Karpas-422 (cell line): ENCODE data around the gene OPA3. TPM values are rescaled to one million over a fixed set of nuclear protein-coding genes. Genes with fewer than 3 reads are reported as not detected.

Experiments used
- DNase-seq: peaks from one replicate; pipeline ENCODE4 v3.0.0-alpha.2; 2015
- H2AFZ ChIP-seq: fragments of 200-600 bp; sonication (generic); 2 replicates; pipeline ENCODE4 v1.6.1; 2014; ENCODE audit warnings: antibody characterized with exemption, low read length, mixed read lengths
- H3K27ac ChIP-seq: fragments of 200-600 bp; sonication (generic); 2 replicates; pipeline ENCODE4 v1.5.1; 2014; ENCODE audit warnings: mild to moderate bottlenecking, low read length, moderate library complexity
- H3K27me3 ChIP-seq: fragments of 200-600 bp; sonication (generic); 2 replicates; pipeline ENCODE4 v1.6.1; 2014; ENCODE audit warnings: low read length, mixed read lengths
- H3K36me3 ChIP-seq: fragments of 200-600 bp; sonication (generic); 2 replicates; pipeline ENCODE4 v1.6.1; 2014; ENCODE audit warnings: low read length, mixed read lengths; ENCODE audit not compliant: insufficient read depth
- H3K4me1 ChIP-seq: fragments of 200-600 bp; sonication (generic); 2 replicates; pipeline ENCODE4 v1.6.1; 2014; ENCODE audit warnings: mild to moderate bottlenecking, low read length, mixed read lengths
- H3K4me2 ChIP-seq: fragments of 200-600 bp; sonication (generic); 2 replicates; pipeline ENCODE4 v1.6.1; 2014; ENCODE audit warnings: low read length, low read depth, mild to moderate bottlenecking; ENCODE audit not compliant: poor library complexity, severe bottlenecking
- H3K4me3 ChIP-seq: fragments of 200-600 bp; sonication (generic); 2 replicates; pipeline ENCODE4 v1.5.1; 2014; ENCODE audit warnings: mild to moderate bottlenecking, antibody characterized with exemption, low read length, mixed read lengths
- H3K79me2 ChIP-seq: fragments of 200-600 bp; sonication (generic); 2 replicates; pipeline ENCODE4 v1.6.1; 2014; ENCODE audit warnings: mild to moderate bottlenecking, low read length, mixed read lengths
- H3K9ac ChIP-seq: fragments of 200-600 bp; sonication (generic); 2 replicates; pipeline ENCODE4 v1.6.0; 2014; ENCODE audit warnings: low read length
- H3K9me2 ChIP-seq: fragments of 200-600 bp; sonication (generic), shearing (Covaris generic); replicated peaks from 2 replicates; pipeline ENCODE4 v1.6.0; 2014; ENCODE audit warnings: mild to moderate bottlenecking, low read length, moderate library complexity; ENCODE audit not compliant: insufficient read depth
- H3K9me3 ChIP-seq: fragments of 300-700, 200-600 bp; sonication (generic); 2 replicates; pipeline ENCODE4 v1.6.1; 2014; ENCODE audit warnings: low read length, mixed read lengths
- H4K20me1 ChIP-seq: fragments of 200-600 bp; sonication (generic); 2 replicates; pipeline ENCODE4 v1.6.1; 2014; ENCODE audit warnings: mild to moderate bottlenecking, antibody characterized with exemption, low read length, low read depth; ENCODE audit not compliant: insufficient read depth
- total RNA-seq: library from RNA; depleted of rRNA; stranded (reverse); fragments of >200 nt; shearing (Covaris generic); gene quantifications from 2 replicates; pipeline ENCODE4 v1.2.3, GENCODE V29; 2014; ENCODE audit warnings: low replicate concordance

OPA3 gene
- total RNA-seq, 1 experiment from 2014 or later = 4.7 TPM

- peaks cover 35% of the 10 kb centered on the region for H3K36me3 ChIP-seq
- no peaks in the 10 kb centered on the region for H3K9me3 ChIP-seq
- H2AFZ ChIP-seq = no peak overlapping the region
- H3K9me2 ChIP-seq = no peaks in the 10 kb centered on the region
- no peaks in the 10 kb centered on the region for H3K4me1 ChIP-seq
- H3K27ac ChIP-seq = no peak overlapping the region
- H3K4me3 ChIP-seq = no peak overlapping the region
- H4K20me1 ChIP-seq = no peaks in the 10 kb centered on the region
- no peak overlapping the region for H3K9ac ChIP-seq
- H3K79me2 ChIP-seq = no peaks in the 10 kb centered on the region
- DNase-seq = no peak
- H3K4me2 ChIP-seq = no peak overlapping the region
- H3K27me3 ChIP-seq = no peaks in the 10 kb centered on the region
These were observed 57.6 kb downstream of the OPA3 start for GRCh38 chr19:45526971-45527370.

- DNase-seq = no peak
- no peak overlapping the region for H3K27ac ChIP-seq
- no peaks in the 10 kb centered on the region for H3K9me3 ChIP-seq
- H3K4me1 ChIP-seq = no peaks in the 10 kb centered on the region
- no peak overlapping the region for H3K4me2 ChIP-seq
- no peaks in the 10 kb centered on the region for H3K9me2 ChIP-seq
- H3K4me3 ChIP-seq = no peak overlapping the region
- H4K20me1 ChIP-seq = no peaks in the 10 kb centered on the region
- H2AFZ ChIP-seq = no peak overlapping the region
- H3K9ac ChIP-seq = no peak overlapping the region
- H3K79me2 ChIP-seq = no peaks in the 10 kb centered on the region
- no peaks in the 10 kb centered on the region for H3K27me3 ChIP-seq
- H3K36me3 ChIP-seq = peaks cover 35% of the 10 kb centered on the region
These were observed 58.5 kb downstream of the OPA3 start for GRCh38 chr19:45526143-45526542.

GRCh38 chr19:45524575-45525129, 60.0 kb downstream of the OPA3 start:
- no peaks in the 10 kb centered on the region for H3K9me2 ChIP-seq
- DNase-seq = no peak
- H3K27me3 ChIP-seq = no peaks in the 10 kb centered on the region
- no peak overlapping the region for H3K4me3 ChIP-seq
- H3K36me3 ChIP-seq = peaks cover 35% of the 10 kb centered on the region
- H3K27ac ChIP-seq = no peak overlapping the region
- H3K4me1 ChIP-seq = no peaks in the 10 kb centered on the region
- H3K4me2 ChIP-seq = no peak overlapping the region
- H2AFZ ChIP-seq = no peak overlapping the region
- no peak overlapping the region for H3K9ac ChIP-seq
- H3K9me3 ChIP-seq = no peaks in the 10 kb centered on the region
- no peaks in the 10 kb centered on the region for H4K20me1 ChIP-seq
- no peaks in the 10 kb centered on the region for H3K79me2 ChIP-seq

- Histone ChIP-seq H3K9me3 (no peaks in the 10 kb centered on the region), H3K79me2 (no peaks in the 10 kb centered on the region), H4K20me1 (no peaks in the 10 kb centered on the region), H3K36me3 (peaks cover 35% of the 10 kb centered on the region), H3K9me2 (no peaks in the 10 kb centered on the region), H3K4me3 (no peak overlapping the region), H3K9ac (no peak overlapping the region), H3K27me3 (no peaks in the 10 kb centered on the region), H3K4me2 (no peak overlapping the region), H3K4me1 (no peaks in the 10 kb centered on the region), H2AFZ (no peak overlapping the region), H3K27ac (no peak overlapping the region)
- peak; percentile 94 for DNase-seq
These were observed 60.9 kb downstream of the OPA3 start for GRCh38 chr19:45523642-45524256.

- no peaks in the 10 kb centered on the region for H3K4me1 ChIP-seq
- H4K20me1 ChIP-seq = no peaks in the 10 kb centered on the region
- DNase-seq = no peak
- no peak overlapping the region for H3K4me3 ChIP-seq
- no peaks in the 10 kb centered on the region for H3K9me3 ChIP-seq
- H3K9me2 ChIP-seq = no peaks in the 10 kb centered on the region
- H3K36me3 ChIP-seq = peaks cover 34% of the 10 kb centered on the region
- H3K27ac ChIP-seq = no peak overlapping the region
- H3K27me3 ChIP-seq = no peaks in the 10 kb centered on the region
- H2AFZ ChIP-seq = no peak overlapping the region
- no peaks in the 10 kb centered on the region for H3K79me2 ChIP-seq
- no peak overlapping the region for H3K9ac ChIP-seq
- no peak overlapping the region for H3K4me2 ChIP-seq
These were observed 62.3 kb downstream of the OPA3 start for GRCh38 chr19:45522010-45522941.

- H2AFZ ChIP-seq = no peak overlapping the region
- H3K9me2 ChIP-seq = no peaks in the 10 kb centered on the region
- H3K79me2 ChIP-seq = peaks cover 27% of the 10 kb centered on the region
- no peak for DNase-seq
- no peaks in the 10 kb centered on the region for H3K27me3 ChIP-seq
- no peak overlapping the region for H3K9ac ChIP-seq
- H3K36me3 ChIP-seq = peaks cover 8% of the 10 kb centered on the region; the same call in 1 of the 2 replicates
- no peak overlapping the region for H3K27ac ChIP-seq
- no peak overlapping the region for H3K4me3 ChIP-seq
- H3K4me2 ChIP-seq = no peak overlapping the region
- H4K20me1 ChIP-seq = 0 out of 2 replicates have a peak, but pooled peaks cover 2% of the 10 kb centered on the region
- no peaks in the 10 kb centered on the region for H3K9me3 ChIP-seq
- peaks cover 23% of the 10 kb centered on the region for H3K4me1 ChIP-seq
These were observed 66.2 kb downstream of the OPA3 start for GRCh38 chr19:45518469-45518826.

- Histone ChIP-seq H3K9ac (no peak overlapping the region), H3K36me3 (peaks cover 8% of the 10 kb centered on the region; the same call in 1 of the 2 replicates), H3K27ac (no peak overlapping the region), H3K27me3 (no peaks in the 10 kb centered on the region), H3K9me3 (no peaks in the 10 kb centered on the region), H3K4me1 (peaks cover 29% of the 10 kb centered on the region), H3K4me3 (no peak overlapping the region), H3K79me2 (peaks cover 32% of the 10 kb centered on the region), H2AFZ (no peak overlapping the region), H3K9me2 (no peaks in the 10 kb centered on the region), H4K20me1 (0 out of 2 replicates have a peak, but pooled peaks cover 2% of the 10 kb centered on the region), H3K4me2 (no peak overlapping the region)
- no peak for DNase-seq
These were observed 66.7 kb downstream of the OPA3 start for GRCh38 chr19:45517641-45518468.
